ENCODE measurements around the gene LENG8. TPM values are rescaled to one million over a fixed set of nuclear protein-coding genes. Genes with fewer than 3 reads are reported as not detected.

Gene LENG8
- total RNA-seq, 3 donors from 2014 or later (not counting 1 experiment from before 2014, with no cell fraction given) = 479 to 563 (median 507) TPM

- H3K9me3 Mint-ChIP-seq = no peaks in the 10 kb centered on the region
Observed at GRCh38 chr19:54436628-54437252, 12.3 kb upstream of the LENG8 start.

GRCh38 chr19:54439174-54439851 lies 9.7 kb upstream of the LENG8 start:
- intact Hi-C loops (cut with micrococcal nuclease) = no loop called here
- no peak overlapping the region for H3K4me3 ChIP-seq (ENCODE audit: low read length)
- DNase-seq (no peak), ATAC-seq (no peak)
- peaks cover 11% of the 10 kb centered on the region for H3K4me1 ChIP-seq (ENCODE audit: control insufficient read depth, insufficient read depth, low read length)
- Mint-ChIP-seq H3K4me3 (no peak overlapping the region), H3K36me3 (no peaks in the 10 kb centered on the region), H3K4me1 (peaks cover 0 to 18% of the 10 kb centered on the region in 2 donors), H3K27me3 (ENCODE audit: low read depth in 2 of 2) (no peaks in the 10 kb centered on the region), H3K27ac (no peak overlapping the region), H3K9me3 (no peaks in the 10 kb centered on the region)
- WGBS (ENCODE audit: insufficient coverage) = 89% methylated on average over 15 of the region's 15 CpGs
- no peak overlapping the region for H3K27ac ChIP-seq (ENCODE audit: low read length)
- no peaks in the 10 kb centered on the region for H3K36me3 ChIP-seq (ENCODE audit: control insufficient read depth, insufficient read depth, low read length)
- H3K27me3 ChIP-seq (ENCODE audit: control insufficient read depth, insufficient read depth, low read length) = no peaks in the 10 kb centered on the region
- TF ChIP-seq CTCF (IDR thresholded peaks at IDR 0.05) = no peak
- no peaks in the 10 kb centered on the region for H3K9me3 ChIP-seq (ENCODE audit: control insufficient read depth, insufficient read depth, low read length)

More at GRCh38 chr19:54436628-54437252, 12.3 kb upstream of the LENG8 start:
- H3K4me3 ChIP-seq (ENCODE audit: low read length) = no peak overlapping the region
- intact Hi-C loops (cut with micrococcal nuclease) = no loop called here
- TF ChIP-seq CTCF (IDR thresholded peaks at IDR 0.05) = no peak
- no peak for ATAC-seq
- H3K36me3 ChIP-seq (ENCODE audit: control insufficient read depth, insufficient read depth, low read length) = no peaks in the 10 kb centered on the region
- Mint-ChIP-seq H3K27ac (peak overlapping the region in 1 of 2 donors; percentile 57), H3K4me3 (no peak overlapping the region), H3K36me3 (no peaks in the 10 kb centered on the region), H3K27me3 (ENCODE audit: low read depth in 2 of 2) (no peaks in the 10 kb centered on the region), H3K4me1 (peaks cover 0 to 23% of the 10 kb centered on the region in 2 donors)
- no peaks in the 10 kb centered on the region for H3K27me3 ChIP-seq (ENCODE audit: control insufficient read depth, insufficient read depth, low read length)
- peaks cover 12% of the 10 kb centered on the region for H3K4me1 ChIP-seq (ENCODE audit: control insufficient read depth, insufficient read depth, low read length)
- no peak overlapping the region for H3K27ac ChIP-seq (ENCODE audit: low read length)
- 96% methylated on average over 7 of the region's 10 CpGs for WGBS (ENCODE audit: insufficient coverage)
- no peak for DNase-seq
- no peaks in the 10 kb centered on the region for H3K9me3 ChIP-seq (ENCODE audit: control insufficient read depth, insufficient read depth, low read length)

- no peak overlapping the region for H3K4me3 ChIP-seq (ENCODE audit: low read length)
- H3K27me3 ChIP-seq (ENCODE audit: control insufficient read depth, insufficient read depth, low read length) = no peaks in the 10 kb centered on the region
- intact Hi-C loops (cut with micrococcal nuclease) = no loop called here
- Mint-ChIP-seq H3K27ac (no peak overlapping the region), H3K27me3 (ENCODE audit: low read depth in 2 of 2) (no peaks in the 10 kb centered on the region), H3K9me3 (no peaks in the 10 kb centered on the region), H3K4me3 (no peak overlapping the region), H3K36me3 (no peaks in the 10 kb centered on the region), H3K4me1 (peaks cover 0 to 9% of the 10 kb centered on the region in 2 donors)
- no peaks in the 10 kb centered on the region for H3K9me3 ChIP-seq (ENCODE audit: control insufficient read depth, insufficient read depth, low read length)
- no peaks in the 10 kb centered on the region for H3K4me1 ChIP-seq (ENCODE audit: control insufficient read depth, insufficient read depth, low read length)
- peaks cover 8% of the 10 kb centered on the region for H3K36me3 ChIP-seq (ENCODE audit: control insufficient read depth, insufficient read depth, low read length)
- no peak for TF ChIP-seq CTCF (IDR thresholded peaks at IDR 0.05)
- DNase-seq (no peak), ATAC-seq (no peak)
- 96% methylated on average over 4 of the region's 5 CpGs for WGBS (ENCODE audit: insufficient coverage)
- H3K27ac ChIP-seq (ENCODE audit: low read length) = no peak overlapping the region
Observed at GRCh38 chr19:54440641-54441040, 8.4 kb upstream of the LENG8 start.

All from natural killer cell (primary cell).